GM20000 (cell line): ENCODE data around the gene PRR7.
A peak's percentile ranks its signal among the peaks of the same experiment; 100 is the strongest.

Experiments
- DNase-seq: peaks from one replicate; pipeline ENCODE4 v3.0.0; 2012; ENCODE audit warnings: low spot score
- CTCF ChIP-seq: IDR thresholded peaks from 2 replicates; pipeline ENCODE4 v1.5.1; 2012; ENCODE audit warnings: mild to moderate bottlenecking, control low read depth; ENCODE audit errors: extremely low read depth, missing control alignments

PRR7 gene

GRCh38 chr5:177489119-177489716, 42.6 kb downstream of the PRR7 start:
- no peak for DNase-seq

DNA sequence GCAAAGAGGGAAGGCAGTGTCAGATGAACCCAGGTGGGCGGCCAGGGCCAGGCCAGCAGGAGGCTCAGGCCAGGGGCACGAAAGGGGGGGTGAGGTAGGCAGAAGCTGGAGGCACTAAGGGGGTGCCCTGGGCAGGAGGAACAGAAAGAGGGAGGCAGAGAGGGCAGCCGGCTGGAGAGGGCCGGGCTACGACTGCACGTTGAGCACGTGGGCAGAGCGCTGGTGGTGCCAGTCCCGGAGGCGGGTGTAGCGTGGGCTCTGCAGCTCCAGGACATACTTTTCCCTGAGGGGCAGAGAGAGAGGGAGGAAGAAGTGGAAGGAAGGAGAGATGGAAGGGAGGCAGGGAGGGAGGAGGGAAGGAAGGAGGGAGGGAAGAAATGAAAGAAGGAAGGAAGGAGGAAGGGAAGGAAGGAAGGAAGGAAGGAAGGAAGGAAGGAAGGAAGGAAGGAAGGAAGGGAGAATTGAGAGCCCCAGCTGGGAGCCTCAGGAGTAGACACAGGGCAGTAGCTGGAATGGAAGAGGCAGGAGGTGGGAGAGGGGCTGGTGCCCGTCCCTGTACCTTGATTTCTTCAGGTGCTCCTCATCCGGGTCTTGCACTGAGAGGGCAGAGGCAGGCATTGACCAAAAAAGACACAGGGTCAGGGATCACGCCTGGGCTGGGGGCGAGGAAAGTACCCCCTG, 43.8 kb downstream of the PRR7 start:
- no peak for TF ChIP-seq CTCF
- no peak for DNase-seq

More at GRCh38 chr5:177489119-177489716, 42.6 kb downstream of the PRR7 start:
- TF ChIP-seq CTCF, result no peak

DNA sequence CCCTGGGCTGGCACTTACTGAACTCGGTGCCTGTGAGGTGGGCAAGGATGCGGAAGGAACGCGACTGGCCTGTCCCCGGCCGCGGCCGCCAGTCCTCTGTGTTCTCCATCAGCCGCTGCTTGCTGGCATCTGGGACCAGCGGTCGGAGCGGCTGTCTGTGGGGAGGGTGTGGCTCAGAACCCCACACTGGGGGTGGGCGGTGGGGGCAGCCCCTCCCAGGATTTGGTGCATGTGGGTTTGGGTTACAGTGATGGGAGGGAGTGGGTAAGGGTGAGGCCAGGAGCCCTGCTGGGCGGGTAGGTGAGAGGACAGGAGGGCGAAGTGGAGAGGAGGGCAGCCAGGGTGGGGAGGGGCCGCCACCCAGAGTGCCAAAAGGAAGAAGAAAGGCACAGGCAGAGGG, 44.4 kb downstream of the PRR7 start:
- TF ChIP-seq CTCF, result no peak
- DNase-seq, result no peak

GRCh38 chr5:177491429-177491945, 44.9 kb downstream of the PRR7 start:
- peak; percentile 80 for TF ChIP-seq CTCF
- DNase-seq, result peak; percentile 83

DNA sequence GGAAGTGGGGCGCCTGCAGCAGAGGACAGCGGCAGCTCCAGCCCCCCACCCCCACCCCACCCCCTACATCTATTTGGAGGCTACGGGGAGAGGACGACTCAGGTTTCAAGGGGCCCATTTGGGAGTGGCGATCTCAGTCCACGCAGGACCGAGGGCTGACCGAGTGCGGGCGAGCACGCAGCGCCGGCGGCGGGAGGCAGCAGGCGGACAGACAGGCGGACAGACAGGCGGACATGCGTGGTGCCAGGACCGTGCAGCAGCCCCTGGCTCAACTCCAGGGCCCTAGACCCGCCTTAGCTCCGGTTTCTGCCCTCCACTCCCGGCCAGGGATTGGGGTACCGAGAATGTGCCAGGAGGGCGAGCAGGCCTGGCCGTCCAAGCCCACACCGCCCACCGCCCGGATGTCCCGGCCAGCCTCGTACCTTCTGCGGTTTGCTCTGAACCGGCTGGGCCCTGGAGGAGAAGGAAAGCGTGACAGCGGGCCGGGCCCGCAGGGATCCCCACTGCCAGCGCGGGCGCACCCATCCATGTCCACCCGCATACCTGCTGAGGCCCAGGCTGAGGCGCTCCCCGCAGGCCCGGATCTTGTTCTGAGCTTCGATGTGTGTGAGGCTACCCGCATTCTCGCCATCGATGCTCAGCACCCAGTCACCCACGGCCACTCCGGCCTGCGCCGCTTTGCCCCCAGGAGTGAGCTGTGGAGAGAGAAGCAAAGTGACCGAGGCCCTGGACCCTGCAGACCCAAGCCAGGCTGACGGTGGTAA, 45.6 kb downstream of the PRR7 start:
- DNase-seq, result no peak
- no peak for TF ChIP-seq CTCF

- TF ChIP-seq CTCF, result no peak
Observed at GRCh38 chr5:177492841-177493240, 46.2 kb downstream of the PRR7 start.

More at GRCh38 chr5:177492841-177493240, 46.2 kb downstream of the PRR7 start:
- DNase-seq, result no peak
